SKM-1 (cell line): ENCODE measurements around the gene COX6B1.
A peak's percentile ranks its signal among the peaks of the same experiment; 100 is the strongest.
"Not testable (repeated sequence)": the region's sequence is repeated elsewhere in the genome, so short reads cannot be mapped to it uniquely, and the experiment has no call there.

Experiments used
- DNase-seq: peaks from one replicate; lab custom pipeline; 2025; ENCODE audit not compliant: unreplicated experiment; lab: John Stamatoyannopoulos, UW

The COX6B1 gene

DNA sequence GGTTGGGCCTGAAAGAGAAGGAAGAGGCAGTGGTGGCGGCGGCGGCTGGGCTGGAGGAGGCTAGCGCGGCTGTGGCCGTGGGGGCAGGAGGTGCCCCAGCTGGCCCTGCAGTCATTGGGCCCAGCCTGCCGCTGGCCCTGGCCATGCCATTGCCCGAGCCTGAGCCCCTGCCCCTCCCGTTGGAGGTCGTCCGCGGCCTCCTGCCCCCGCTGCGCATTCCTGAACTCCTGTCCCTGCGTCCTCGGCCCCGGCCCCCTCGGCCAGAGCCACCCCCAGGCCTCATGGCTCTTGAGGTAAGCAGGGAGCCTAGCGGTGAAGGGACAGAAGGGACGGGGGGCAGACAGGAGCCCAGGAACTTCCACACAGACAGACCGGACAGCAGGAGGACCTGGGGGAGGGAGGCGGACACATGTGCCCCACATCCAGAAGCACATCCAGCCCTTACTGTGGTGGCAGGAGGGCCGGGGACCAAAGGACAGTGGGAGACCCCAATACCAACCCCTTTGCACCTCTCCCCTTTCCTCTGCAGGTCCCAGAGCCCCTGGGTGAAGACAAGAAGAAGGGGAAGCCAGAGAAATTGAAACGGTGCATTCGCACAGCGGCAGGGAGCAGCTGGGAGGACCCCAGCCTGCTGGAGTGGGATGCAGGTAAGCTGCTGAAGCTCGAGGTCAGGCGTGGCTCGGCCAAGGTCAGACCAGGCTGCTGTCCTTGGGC is 14.2 kb upstream of the COX6B1 start:
- DNase-seq = no peak

DNA sequence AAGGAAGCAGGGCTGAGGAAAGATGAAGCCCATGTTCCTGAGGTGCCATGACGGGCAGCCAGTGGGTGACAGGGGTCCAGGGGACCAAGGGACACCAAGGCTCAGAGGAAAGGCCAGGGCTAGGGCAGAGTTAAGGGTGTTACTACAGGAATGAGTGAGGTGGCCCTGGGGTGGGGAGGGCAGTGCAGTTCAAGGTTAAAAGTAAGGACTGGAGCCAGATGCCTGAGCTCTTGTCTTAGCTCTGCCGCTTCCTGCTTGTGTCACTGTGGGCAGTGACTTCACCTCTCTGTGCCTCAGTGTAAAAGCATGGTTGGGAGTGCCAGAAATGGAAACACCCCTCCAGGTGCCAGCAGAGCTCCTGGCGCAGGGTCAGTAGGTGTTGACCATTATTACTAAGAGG is 11.5 kb upstream of the COX6B1 start:
- DNase-seq = no peak

- DNase-seq = no peak
Measured at GRCh38 chr19:35637165-35637564, 11.0 kb upstream of the COX6B1 start.

DNA sequence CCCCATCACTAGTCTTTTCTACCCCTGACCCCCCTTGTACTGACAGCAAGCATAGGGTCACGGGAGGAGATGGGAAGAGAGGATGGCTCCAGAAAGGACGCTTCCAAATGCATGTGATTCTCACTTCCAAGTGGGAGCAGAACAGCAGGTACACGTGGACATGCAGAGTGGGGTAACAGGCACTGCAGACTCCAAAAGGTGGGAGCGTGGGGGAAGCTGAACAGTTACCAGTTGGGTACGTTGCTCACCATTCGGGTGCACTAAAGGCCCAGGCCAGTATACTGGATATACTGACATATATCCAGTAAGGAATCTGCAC is 8.8 kb upstream of the COX6B1 start:
- DNase-seq = no peak

DNA sequence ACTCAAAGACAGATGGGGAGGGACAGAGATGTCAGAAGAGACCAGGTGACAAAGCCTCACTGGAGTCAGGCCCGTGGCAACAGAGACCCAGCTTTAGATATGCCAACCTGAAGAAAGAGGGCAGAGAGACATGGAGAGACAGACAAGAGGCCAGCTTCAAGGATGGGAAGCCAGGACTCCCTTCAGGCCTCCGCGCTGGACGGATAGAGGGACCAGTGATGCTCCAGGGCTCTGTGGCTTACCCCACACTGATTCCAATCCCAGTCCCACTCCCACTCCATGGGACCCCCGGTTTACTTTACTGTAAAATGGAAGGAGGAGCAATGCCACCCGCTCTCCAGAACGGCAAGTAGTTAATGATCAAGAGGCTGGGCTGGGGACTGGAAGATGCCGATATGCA is 8.3 kb upstream of the COX6B1 start:
- DNase-seq = no peak

DNA sequence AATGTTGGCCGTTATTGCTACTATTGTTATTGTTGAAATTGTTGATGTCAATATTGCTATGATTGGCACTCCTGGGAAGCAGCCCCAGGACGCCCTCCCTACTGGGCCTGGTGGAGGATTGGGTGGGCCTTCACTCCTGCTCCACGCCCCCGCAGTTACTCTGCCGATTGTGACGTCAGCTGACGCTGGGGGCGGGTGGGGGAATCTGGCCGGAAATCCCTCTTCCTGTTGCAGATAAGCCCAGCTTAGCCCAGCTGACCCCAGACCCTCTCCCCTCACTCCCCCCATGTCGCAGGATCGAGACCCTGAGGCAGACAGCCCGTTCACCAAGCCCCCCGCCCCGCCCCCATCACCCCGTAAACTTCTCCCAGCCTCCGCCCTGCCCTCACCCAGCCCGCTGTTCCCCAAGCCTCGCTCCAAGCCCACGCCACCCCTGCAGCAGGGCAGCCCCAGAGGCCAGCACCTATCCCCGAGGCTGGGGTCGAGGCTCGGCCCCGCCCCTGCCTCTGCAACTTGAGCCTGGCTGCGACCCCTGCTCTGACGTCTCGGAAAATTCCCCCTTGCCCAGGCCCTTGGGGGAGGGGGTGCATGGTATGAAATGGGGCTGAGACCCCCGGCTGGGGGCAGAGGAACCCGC is 6.5 kb upstream of the COX6B1 start, which contains the start of gene ETV2:
TSS of gene ETV2 (plus strand) at position 231 of the 637 bp plus-strand sequence. CDS start 716 bp downstream, outside the sequence.
- DNase-seq = no peak

- DNase-seq = no peak
Measured at GRCh38 chr19:35642312-35642711, 5.8 kb upstream of the COX6B1 start.

DNA sequence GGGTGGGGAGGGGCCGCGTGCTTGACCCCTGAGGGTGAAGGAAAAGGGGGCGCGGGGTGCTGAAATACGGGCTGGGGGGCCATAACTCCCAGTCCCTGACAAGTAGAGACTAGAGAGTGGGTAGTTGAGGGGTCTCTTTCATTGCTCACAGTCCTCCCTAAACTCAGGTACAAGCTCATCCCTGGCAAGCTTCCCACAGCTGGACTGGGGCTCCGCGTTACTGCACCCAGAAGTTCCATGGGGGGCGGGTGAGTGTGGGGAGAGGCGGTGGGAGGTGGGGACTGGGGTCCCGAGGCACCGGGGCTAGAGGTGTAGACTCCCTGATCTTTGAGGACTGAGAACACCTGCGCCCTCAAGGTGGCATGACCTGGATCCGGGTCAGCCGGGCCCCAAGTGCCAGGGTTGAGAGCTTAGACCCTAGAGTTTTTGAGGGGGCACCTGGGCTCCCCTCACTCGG is 5.3 kb upstream of the COX6B1 start:
- DNase-seq = no peak

DNA sequence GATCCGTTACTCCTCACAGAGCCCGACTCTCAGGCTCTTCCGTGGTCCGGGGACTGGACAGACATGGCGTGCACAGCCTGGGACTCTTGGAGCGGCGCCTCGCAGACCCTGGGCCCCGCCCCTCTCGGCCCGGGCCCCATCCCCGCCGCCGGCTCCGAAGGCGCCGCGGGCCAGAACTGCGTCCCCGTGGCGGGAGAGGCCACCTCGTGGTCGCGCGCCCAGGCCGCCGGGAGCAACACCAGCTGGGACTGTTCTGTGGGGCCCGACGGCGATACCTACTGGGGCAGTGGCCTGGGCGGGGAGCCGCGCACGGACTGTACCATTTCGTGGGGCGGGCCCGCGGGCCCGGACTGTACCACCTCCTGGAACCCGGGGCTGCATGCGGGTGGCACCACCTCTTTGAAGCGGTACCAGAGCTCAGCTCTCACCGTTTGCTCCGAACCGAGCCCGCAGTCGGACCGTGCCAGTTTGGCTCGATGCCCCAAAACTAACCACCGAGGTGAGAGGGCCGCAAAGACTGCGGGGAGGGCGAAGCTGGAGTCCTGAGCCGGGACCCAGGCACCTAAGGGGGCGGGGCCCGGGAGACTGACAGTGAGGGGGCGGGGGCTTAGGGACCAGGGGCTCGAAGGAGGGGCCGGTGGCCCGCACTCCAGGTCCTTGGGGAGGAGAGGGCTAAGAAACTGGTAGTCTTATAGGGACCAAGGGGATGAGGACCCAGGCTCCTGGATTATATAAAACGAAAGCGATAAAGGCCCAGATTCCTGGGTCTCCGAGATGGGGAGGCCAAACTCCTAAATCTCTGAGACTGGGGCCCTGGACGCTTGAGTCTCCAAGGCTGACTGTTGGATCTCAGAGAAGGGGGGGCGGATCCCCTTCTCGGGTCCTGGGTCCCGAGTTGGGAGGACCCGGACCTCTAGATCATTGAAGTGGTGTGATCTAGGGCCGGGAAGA is 4.6 kb upstream of the COX6B1 start:
- peak; percentile 76 for DNase-seq

GRCh38 chr19:35644206-35644986 is 3.7 kb upstream of the COX6B1 start:
- DNase-seq = peak; percentile 90

DNA sequence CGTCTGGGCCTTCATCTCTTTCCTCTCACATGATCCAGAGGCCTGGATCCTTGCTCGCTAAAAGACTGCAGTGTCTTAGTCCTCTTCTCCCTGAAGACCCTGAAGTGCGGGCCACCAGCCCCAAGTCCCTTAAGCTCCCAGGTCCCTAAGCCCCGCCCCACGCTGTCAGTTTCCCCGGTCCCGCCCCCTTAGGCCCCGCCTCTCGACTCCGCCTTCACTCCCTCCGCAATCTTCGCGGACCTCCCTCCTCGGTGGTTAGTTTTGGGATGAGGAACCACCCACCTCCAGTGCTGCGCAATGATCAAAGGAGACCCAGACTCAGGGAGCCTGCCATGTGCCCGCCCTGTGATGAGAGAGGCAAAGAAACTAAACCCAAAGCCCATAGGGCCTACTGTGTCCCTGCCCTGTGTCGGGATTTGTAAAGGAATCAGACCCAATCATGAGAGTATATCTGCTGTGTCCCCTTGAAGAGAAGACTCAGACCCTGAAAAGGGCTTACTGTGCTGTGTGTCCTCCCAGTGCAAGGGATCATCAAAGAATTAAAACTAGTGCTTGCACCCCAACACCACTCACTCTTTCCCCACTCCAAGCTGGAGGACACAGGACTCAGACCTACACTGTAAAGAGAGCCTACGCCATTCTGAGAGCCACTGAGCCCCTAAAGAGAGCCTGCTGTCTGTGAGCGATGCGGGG is 3.0 kb upstream of the COX6B1 start:
- peak; percentile 57 for DNase-seq

DNA sequence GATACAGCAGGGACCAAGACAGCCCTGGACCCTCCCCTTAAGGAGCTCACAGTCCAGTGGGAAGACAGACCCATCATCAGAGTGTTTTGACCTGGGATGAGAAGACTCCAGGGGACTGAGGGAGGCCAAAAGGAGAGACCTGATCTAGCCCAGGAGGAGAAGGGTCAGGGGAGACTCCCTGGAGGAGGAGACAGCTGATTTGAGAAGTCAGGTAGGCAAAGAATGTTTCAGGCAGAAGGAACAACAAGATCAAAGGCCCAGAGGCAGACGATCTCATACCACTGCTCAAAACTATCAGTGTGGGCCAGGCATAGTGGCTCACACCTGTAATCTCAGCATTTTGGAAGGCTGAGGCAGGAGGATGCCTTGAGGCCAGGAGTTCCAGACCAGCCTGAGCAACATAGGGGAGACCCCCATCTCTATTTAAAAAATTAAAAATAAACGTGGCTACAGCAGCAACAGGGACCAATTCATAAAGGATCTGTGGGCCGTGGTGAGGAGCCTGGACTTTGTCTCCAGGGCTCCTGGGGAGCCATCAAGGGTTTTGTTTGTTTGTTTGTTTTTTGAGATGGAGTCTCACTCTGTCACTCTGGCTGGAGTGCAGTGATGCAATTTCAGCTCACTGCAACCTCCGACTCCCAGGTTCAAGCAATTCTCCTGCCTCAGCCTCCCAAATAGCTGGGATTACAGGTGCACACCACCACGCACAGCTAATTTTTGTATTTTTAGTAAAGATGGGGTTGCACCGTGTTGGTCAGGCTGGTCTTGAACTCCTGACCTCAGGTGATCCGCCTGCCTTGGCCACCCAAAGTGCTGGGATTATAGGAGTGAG is 2.2 kb upstream of the COX6B1 start:
- no peak for DNase-seq

GRCh38 chr19:35650581-35650980 is 2.5 kb downstream of the COX6B1 start:
- no peak for DNase-seq

- DNase-seq = not testable (repeated sequence)
Measured at GRCh38 chr19:35654828-35655227, 6.7 kb downstream of the COX6B1 start.

DNA sequence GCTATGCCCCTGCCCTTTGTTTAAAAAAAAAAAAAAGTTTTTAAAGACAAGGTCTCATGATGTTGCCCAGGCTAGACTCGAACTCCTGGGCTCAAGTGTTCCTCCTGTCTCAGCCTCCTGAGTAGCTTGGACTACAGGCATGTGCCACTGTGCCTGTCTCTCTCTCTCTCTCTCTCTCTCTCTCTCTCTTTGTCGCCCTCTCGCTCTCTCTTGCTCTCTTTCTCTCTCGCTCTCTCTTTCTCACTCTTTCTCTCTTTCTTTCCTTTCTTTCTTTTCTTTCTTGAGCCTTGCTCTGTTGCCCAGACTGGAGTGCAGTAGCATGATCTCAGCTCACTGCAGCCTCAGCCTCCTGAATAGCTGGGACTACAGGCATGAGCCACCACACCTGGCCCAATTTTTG is 7.5 kb downstream of the COX6B1 start:
- DNase-seq = no peak

DNA sequence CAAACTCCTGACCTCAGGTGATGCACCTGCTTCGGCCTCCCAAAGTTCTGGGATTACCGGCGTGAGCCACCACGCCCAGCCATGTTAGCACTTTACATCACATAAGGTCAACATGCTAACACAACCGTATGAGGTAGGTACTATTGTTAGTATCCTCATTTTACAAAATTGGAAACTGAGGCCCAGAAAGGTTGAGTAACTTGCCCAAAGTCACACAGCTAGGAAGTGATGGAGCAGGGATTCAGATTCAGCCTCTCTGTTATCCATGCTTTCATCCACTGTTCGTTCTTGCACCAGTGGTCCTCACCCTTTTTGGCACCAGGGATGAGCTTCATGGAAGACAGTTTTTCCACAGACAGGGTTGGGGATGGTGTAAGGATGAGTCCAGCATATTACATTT is 8.6 kb downstream of the COX6B1 start:
- DNase-seq = no peak

DNA sequence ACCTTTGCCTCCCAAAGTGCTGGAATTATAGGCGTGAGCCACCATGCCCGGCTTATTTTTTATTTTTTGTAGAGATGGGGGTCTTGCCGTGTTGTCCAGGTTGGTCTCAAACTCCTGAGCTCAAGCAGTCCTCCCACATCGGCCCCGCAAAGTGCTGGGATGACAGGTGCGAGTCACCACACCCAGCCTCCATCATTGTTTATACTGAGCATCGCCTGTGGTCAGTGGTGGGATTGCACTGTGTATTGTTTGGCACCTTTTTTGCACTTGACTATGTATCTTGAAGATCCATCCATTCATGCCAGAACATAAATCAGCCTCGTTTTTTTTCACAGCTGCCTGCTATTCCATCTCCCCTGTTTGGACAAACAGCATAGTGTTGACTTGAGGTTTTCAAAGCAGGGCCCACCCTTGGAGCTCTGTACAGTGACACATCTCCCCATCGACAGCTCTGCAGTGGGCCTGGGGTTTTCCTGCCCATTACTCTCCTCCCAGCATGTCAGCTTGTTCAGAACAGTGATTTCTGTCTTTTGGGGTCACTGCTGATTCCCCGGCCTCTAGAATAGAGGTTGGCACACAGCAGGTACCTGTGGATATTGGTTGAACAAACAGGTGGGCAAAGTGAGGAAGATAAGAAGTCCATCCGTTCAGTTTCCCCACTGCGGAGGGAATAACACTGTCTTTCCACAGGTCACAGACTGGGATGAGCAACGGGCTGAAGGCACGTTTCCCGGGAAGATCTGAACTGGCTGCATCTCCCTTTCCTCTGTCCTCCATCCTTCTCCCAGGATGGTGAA is 10.0 kb downstream of the COX6B1 start:
- no peak for DNase-seq

DNA sequence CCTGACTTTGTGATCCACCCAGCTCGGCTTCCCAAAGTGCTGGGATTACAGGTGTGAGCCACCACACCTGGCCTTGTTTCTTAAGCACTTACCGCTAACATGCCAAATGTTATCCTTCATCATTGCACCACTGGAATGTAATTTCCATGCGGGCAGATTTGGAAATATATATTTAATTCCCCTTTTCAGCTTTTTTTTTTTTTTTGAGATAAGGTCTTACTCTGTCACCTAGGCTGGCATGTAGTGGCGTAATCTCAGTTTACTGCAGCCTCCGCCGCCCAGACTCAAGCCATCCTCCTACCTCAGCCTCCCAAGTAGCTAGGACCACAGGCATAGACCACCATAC is 13.8 kb downstream of the COX6B1 start:
- DNase-seq = no peak

- DNase-seq = no peak
Measured at GRCh38 chr19:35663981-35664380, 15.9 kb downstream of the COX6B1 start.
